Right ventricle myocardium superior (tissue), 1 donor: Measurements from ENCODE around the gene VIPR1. TPM values are rescaled to one million over a fixed set of nuclear protein-coding genes. Genes with fewer than 3 reads are reported as not detected.
A peak's percentile ranks its signal among the peaks of the same experiment; 100 is the strongest.

Experiments used
- ATAC-seq: fragments of 200-7000 bp; cut with Tn5 transposase; one replicate; pipeline ENCODE4 v1.9.1; 2020; ENCODE audit warnings: mild to moderate bottlenecking; ENCODE audit not compliant: poor library complexity
- DNase-seq: peaks from one replicate; pipeline ENCODE4 v3.0.0-alpha.2; 2020
- intact Hi-C: fragments of 100-400 bp; cut with DNase I; formaldehyde crosslinking; loops from one replicate; pipeline ENCODE4 v1.11.2; 2022
- total RNA-seq: library from RNA; stranded (reverse); fragmentation: NEBNext Ultra II Directional; extraction: Animal tissue kit (Norgen Biotek cat#: 25700); gene quantifications from one replicate; pipeline ENCODE4 v1.2.1, GENCODE V29; 2021
- donor health status: DM: no; HTN: yes; CAD: no; lungs with severe emphysema.

VIPR1 gene
- total RNA-seq, 1 donor from 2014 or later: 3.4 TPM

DNA sequence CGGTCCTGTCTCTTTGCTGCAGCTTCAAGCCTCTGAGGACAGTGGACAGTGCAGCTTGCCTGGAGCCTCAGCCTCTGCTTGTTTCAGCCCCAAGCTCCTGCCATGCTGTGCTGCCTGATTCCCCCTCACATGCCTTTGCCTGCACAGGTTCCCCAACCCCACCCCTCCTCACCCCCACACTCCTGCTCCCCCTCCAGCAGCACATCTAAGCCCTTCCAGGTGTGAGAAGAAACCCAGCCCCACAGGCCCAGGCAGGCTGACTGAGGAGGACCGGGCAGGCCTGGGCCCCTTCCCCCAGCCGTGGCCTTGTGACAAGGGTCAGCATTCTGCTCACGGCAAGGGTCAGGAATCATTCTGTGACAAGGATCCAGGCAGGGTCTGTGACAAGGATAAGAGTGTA lies 22.8 kb downstream of the VIPR1 start:
- intact Hi-C loops: no loop called here
- DNase-seq: no peak
- ATAC-seq: no peak

- ATAC-seq: no peak
- intact Hi-C loops: no loop called here
- no peak for DNase-seq
Measured at GRCh38 chr3:42525736-42526345, 23.4 kb downstream of the VIPR1 start.

DNA sequence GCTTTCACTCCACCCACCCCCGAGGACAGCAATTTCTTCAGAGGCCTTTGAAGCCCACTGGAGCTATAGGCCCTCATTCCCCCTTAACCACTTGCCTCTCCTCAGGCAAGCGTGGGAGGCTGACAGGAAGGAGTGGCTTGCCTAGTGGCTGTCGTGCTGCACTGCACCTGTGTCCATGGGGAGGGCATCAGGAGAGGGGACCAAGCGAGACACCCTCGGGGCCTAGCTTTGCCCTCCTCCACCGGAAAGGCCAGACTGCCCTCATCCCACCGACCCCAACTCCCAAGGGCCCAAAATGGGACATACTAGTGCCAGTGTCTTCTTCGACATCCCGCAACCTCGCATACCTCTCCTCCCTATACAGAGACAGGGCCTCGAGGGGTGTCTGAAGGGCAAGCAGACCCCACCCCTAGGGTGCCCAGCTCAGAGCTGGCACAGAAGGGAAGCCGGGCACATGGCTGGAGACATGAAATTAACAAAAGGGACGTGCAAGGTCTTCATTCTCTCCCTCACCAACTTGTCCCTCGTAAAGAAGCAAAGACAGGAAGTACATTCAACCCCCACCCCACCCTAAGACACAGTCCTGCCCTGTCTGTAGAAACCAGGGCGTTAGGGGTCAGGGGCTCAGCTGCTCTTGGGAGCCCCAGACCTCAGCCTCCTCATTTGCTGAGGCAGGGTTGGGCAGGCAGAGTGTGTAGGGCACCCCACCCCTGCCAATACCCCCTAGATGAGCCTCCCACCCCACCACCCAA lies 24.3 kb downstream of the VIPR1 start:
- DNase-seq (peak; percentile 26), ATAC-seq (no peak)
- intact Hi-C loops: no loop called here

DNA sequence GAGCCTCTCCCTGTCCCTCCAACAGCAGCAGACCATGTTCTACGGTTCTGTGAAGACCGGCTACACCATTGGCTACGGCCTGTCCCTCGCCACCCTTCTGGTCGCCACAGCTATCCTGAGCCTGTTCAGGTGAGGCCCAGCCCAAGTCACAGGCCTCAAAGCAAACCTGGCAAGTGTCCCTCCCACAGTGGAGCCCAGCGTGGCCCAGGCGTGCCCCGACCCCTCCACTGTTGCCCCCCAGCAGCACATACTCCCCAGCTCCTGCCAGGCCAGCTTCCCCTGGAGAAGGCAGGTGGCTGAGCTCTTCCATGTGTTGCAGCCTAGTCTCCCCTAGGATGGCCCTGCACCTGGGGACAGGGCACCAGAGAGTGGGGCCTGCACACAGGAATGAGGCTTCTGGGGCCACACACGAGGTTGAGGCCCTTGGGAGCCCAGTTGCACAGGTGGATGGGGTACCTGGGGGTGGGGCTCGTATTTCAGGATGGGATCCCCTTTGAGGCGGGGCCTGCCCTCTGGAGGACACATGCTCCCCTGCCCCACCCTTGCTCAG lies 25.0 kb downstream of the VIPR1 start:
- no peak for ATAC-seq
- DNase-seq: peak; percentile 21
- intact Hi-C loops: no loop called here

GRCh38 chr3:42529468-42529867 lies 27.0 kb downstream of the VIPR1 start:
- ATAC-seq: peak; percentile 73
- intact Hi-C loops: no loop called here
- peak; percentile 53 for DNase-seq

DNA sequence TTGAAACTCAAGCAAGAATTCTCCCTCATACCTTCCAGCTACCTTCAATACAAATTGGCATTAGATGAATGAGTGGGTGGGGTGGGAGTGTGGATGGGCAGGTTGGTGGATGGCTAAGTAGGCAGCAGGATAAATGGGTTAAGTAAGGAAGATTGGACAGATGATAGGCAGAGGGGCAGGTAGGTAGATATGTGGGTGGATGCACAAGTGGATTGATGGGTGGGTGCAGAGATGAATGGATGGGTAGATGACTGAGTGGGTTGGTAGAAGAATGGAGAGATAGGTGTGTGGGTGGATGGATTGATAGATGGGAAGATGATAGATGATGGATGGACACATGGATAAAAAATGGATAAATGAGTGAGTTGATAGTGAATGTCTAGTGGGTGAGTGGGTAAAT lies 27.6 kb downstream of the VIPR1 start:
- ATAC-seq (no peak), DNase-seq (no peak)
- intact Hi-C loops: no loop called here

- ATAC-seq (no peak), DNase-seq (no peak)
- intact Hi-C loops: no loop called here
Measured at GRCh38 chr3:42531470-42531869, 29.0 kb downstream of the VIPR1 start.

GRCh38 chr3:42532229-42532628 lies 29.8 kb downstream of the VIPR1 start:
- intact Hi-C loops: no loop called here
- ATAC-seq (no peak), DNase-seq (no peak)

DNA sequence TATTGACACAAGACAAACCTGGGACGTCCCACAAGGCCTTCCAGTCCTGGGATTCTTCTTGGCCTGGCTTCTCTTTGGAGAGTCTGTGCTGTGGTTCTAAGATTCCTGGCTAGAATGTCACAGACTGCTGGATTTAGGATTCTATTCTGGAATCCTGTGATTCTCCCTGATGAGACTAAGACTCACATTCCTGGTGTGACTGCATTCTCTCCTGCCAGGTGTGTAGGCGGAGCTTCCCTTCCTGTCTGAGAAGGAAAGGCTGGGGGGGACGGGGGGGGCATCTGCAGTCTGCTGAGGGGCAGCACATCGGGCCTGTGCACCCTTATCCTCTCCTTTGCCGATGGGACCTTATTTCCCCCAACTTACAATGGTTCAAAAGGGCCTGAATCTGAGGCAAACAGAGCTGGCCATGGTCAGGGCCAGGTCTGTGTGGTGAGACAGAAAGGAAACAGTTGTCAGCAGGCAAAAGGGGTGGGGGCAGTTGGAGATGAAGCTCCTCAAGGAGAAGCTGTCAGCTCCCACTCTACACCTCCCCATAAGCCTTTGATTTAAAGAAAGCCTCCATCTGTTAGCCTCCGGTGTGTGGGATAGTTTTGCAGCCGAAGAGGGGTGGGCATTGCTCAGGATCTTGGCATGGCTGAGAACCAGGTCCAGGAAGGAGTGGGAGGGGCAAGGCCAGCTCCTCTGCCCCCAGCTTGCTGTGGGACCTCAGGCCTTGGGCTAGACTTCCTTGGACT lies 30.9 kb downstream of the VIPR1 start:
- DNase-seq (no peak), ATAC-seq (no peak)
- intact Hi-C loops: no loop called here

GRCh38 chr3:42535981-42536784 lies 33.7 kb downstream of the VIPR1 start:
- intact Hi-C loops: no loop called here
- ATAC-seq (peak; percentile 48), DNase-seq (no peak)

DNA sequence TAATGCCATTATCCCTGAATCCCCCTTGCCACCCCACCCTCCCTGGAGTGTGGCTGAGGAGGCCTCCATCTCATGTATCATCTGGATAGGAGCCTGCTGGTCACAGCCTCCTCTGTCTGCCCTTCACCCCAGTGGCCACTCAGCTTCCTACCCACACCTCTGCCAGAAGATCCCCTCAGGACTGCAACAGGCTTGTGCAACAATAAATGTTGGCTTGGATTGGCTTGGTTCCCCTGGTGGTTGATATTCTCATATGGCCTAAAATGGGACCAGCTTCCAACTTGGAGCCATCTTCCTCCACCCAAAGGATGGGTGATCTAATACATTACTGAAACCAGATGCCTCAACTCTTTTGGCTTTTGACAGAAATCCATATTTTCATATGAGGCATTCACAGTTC lies 34.9 kb downstream of the VIPR1 start:
- DNase-seq (no peak), ATAC-seq (no peak)
- intact Hi-C loops: no loop called here

GRCh38 chr3:42539871-42540714 lies 37.6 kb downstream of the VIPR1 start:
- ATAC-seq: peak; percentile 44
- no peak for DNase-seq
- intact Hi-C loops: loop anchor here (5.0 to 10.0 kb wide), 2 partner anchors 38 to 305 kb away; partner anchors contain the start of gene VIPR1

DNA sequence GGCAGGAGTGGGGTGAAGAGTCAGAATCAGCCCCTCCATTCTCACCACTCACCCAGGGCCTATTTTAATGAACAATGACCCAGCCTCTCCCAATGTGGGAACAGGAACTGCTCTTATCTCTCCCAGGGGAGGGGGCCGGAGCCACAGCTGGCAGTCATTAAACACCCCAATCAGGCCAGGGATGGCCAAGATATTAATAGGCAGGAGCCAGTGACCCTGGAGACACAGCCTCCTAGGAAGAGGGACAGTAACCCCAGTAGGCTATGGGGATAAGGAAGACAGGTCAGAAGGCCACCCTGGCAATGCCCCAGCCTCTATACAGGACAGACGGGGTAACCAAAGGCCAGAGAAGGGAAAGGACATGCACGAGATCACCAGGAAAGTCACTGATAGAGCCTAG lies 38.6 kb downstream of the VIPR1 start:
- DNase-seq (no peak), ATAC-seq (peak; percentile 9)
- intact Hi-C loops: loop anchor here (5.0 to 10.0 kb wide), 2 partner anchors 39 to 306 kb away; partner anchors contain the start of gene VIPR1

- no peak for DNase-seq
- ATAC-seq: peak; percentile 52
- intact Hi-C loops: loop anchor here (5.0 to 10.0 kb wide), 2 partner anchors 42 to 310 kb away; partner anchors contain the start of gene VIPR1
Measured at GRCh38 chr3:42544492-42545283, 42.2 kb downstream of the VIPR1 start.

GRCh38 chr3:42545284-42545900 lies 42.9 kb downstream of the VIPR1 start:
- peak; percentile 14 for ATAC-seq
- intact Hi-C loops: loop anchor here (10.0 kb wide), 1 partner anchor 311 kb away; no protein-coding TSS in a partner anchor

DNA sequence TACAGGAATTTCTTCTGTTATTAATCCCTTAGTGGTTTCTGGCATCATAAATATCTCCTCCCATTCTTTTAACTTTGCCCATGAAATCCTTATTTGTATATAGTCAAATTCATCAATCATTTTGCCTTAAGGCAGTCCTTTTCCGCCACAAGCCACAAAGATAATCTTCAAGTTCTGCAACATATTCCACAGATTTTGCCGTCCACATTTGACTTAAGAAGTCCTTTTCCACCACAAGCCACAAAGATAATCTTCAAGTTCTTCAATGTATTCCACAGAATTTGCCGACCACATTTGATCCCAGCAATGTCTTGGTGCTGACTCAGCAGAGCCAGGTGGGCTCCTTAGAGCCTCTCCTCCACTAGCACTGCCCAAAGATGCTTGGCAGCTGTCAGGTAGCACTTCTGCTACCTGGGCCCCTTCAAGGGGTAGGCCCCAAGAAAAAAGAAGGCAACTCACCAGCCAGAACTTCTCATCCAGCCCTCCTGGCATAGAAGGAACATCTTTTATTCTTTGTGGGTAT lies 44.3 kb downstream of the VIPR1 start:
- DNase-seq: no peak
- no peak for ATAC-seq
- intact Hi-C loops: loop anchor here (10.0 kb wide), 1 partner anchor 312 kb away; no protein-coding TSS in a partner anchor

More at GRCh38 chr3:42545284-42545900, 42.9 kb downstream of the VIPR1 start:
- DNase-seq: no peak
